Kidney tubule cell (primary cell): ENCODE results near the gene EDEM1.
"Not testable (repeated sequence)": the region's sequence is repeated elsewhere in the genome, so short reads cannot be mapped to it uniquely, and the experiment has no call there.

Source experiments
- DNase-seq: peaks from one replicate; pipeline ENCODE4 v3.0.0-alpha.2; 2018; ENCODE audit warnings: low spot score

EDEM1 gene

GRCh38 chr3:5179036-5179435 lies 8.5 kb upstream of the EDEM1 start:
- DNase-seq, result not testable (repeated sequence)

- no peak for DNase-seq
These were observed 5.9 kb upstream of the EDEM1 start for GRCh38 chr3:5181469-5182141.

GRCh38 chr3:5183714-5184113 lies 3.8 kb upstream of the EDEM1 start:
- not testable (repeated sequence) for DNase-seq

- DNase-seq, result no peak
These were observed 3.0 kb upstream of the EDEM1 start for GRCh38 chr3:5184499-5184898.

- DNase-seq, result no peak
These were observed 2.3 kb upstream of the EDEM1 start for GRCh38 chr3:5185093-5185673.

GRCh38 chr3:5186089-5186857 lies 1.2 kb upstream of the EDEM1 start:
- DNase-seq, result no peak

- DNase-seq, result no peak
These were observed 700 bp upstream of the EDEM1 start for GRCh38 chr3:5186858-5187155.

- DNase-seq, result peak; percentile 55
These were observed 462 bp downstream of the EDEM1 start for GRCh38 chr3:5187920-5188418.

GRCh38 chr3:5188419-5189221 lies 1.1 kb downstream of the EDEM1 start:
- DNase-seq, result peak; percentile 44

- DNase-seq, result no peak
These were observed 2.8 kb downstream of the EDEM1 start for GRCh38 chr3:5190147-5190791.

GRCh38 chr3:5191555-5192304 lies 4.2 kb downstream of the EDEM1 start:
- DNase-seq, result no peak

- peak; percentile 47 for DNase-seq
These were observed 5.3 kb downstream of the EDEM1 start for GRCh38 chr3:5192571-5193365.

- DNase-seq, result no peak
These were observed 6.8 kb downstream of the EDEM1 start for GRCh38 chr3:5194341-5194740.

GRCh38 chr3:5194801-5195509 lies 7.4 kb downstream of the EDEM1 start:
- DNase-seq, result peak; percentile 85

GRCh38 chr3:5195605-5196004 lies 8.1 kb downstream of the EDEM1 start:
- DNase-seq, result peak; percentile 78

- no peak for DNase-seq
These were observed 9.5 kb downstream of the EDEM1 start for GRCh38 chr3:5197022-5197421.

- no peak for DNase-seq
These were observed 10.2 kb downstream of the EDEM1 start for GRCh38 chr3:5197470-5198312.

- no peak for DNase-seq
These were observed 10.8 kb downstream of the EDEM1 start for GRCh38 chr3:5198313-5198677.
